Right atrium auricular region (tissue), 2 donors: ENCODE results near the gene TIMP3. TPM values are rescaled to one million over a fixed set of nuclear protein-coding genes. Genes with fewer than 3 reads are reported as not detected.

ENCODE experiments used
- DNase-seq: peaks from one replicate; pipeline ENCODE4 v3.0.0-alpha.2; 2019; ENCODE audit warnings: low spot score
- H3K27ac ChIP-seq, 2 donors: fragments of 200-600 bp; sonication (generic); 1 replicate in 1 of 2; 2 replicates in 1 of 2; pipeline ENCODE4 v1.5.1; 2016 to 2019
- H3K27me3 ChIP-seq, 2 donors: fragments of 200-600 bp; sonication (generic); one replicate each; pipeline versions ENCODE4 v1.5.1 to v1.6.0; 2017 to 2019
- H3K36me3 ChIP-seq: fragments of 200-600 bp; sonication (generic); one replicate; pipeline ENCODE4 v1.5.1; 2016
- H3K4me1 ChIP-seq, 2 donors: fragments of 200-600 bp; sonication (generic); one replicate each; pipeline versions ENCODE4 v1.5.1 to v1.6.0; 2017 to 2019
- H3K4me3 ChIP-seq, 2 donors: fragments of 200-600 bp; sonication (generic); 1 replicate in 1 of 2; 2 replicates in 1 of 2; pipeline ENCODE4 v1.5.1; 2017 to 2019; ENCODE audit warnings: mild to moderate bottlenecking in 1 of 2, moderate library complexity in 1 of 2
- H3K9me3 ChIP-seq, 2 donors: fragments of 200-600 bp; sonication (generic); one replicate each; pipeline ENCODE4 v1.5.1; 2019
- CTCF ChIP-seq, 2 donors: fragments of 200-600 bp; sonication (generic); IDR thresholded peaks; one replicate each; pipeline ENCODE4 v1.5.1; 2019; ENCODE audit warnings: antibody characterized with exemption in 2 of 2
- total RNA-seq, 2 donors: library from RNA; depleted of rRNA; stranded (reverse); fragments of >200 nt; gene quantifications; one replicate each; pipeline ENCODE4 v1.1.0, GENCODE V29; 2016

TIMP3 gene
- total RNA-seq, 2 donors from 2014 or later: 625 to 711 TPM

GRCh38 chr22:32789797-32790620 is 11.5 kb upstream of the TIMP3 start:
- no peak overlapping the region for H3K4me3 ChIP-seq
- DNase-seq: no peak
- H3K4me1 ChIP-seq: peaks cover 0 to 7% of the 10 kb centered on the region in 2 donors
- no peak for TF ChIP-seq CTCF (IDR thresholded peaks at IDR 0.05)
- H3K9me3 ChIP-seq: no peaks in the 10 kb centered on the region
- no peaks in the 10 kb centered on the region for H3K36me3 ChIP-seq
- H3K27me3 ChIP-seq: no peaks in the 10 kb centered on the region
- H3K27ac ChIP-seq: no peak overlapping the region

GRCh38 chr22:32791056-32791455 is 10.4 kb upstream of the TIMP3 start:
- no peaks in the 10 kb centered on the region for H3K27me3 ChIP-seq
- H3K9me3 ChIP-seq: no peaks in the 10 kb centered on the region
- no peaks in the 10 kb centered on the region for H3K36me3 ChIP-seq
- no peak overlapping the region for H3K27ac ChIP-seq
- peaks cover 0 to 7% of the 10 kb centered on the region in 2 donors for H3K4me1 ChIP-seq
- no peak for DNase-seq
- TF ChIP-seq CTCF (IDR thresholded peaks at IDR 0.05): no peak
- no peak overlapping the region for H3K4me3 ChIP-seq

- Histone ChIP-seq H3K27me3 (no peaks in the 10 kb centered on the region), H3K4me3 (no peak overlapping the region), H3K4me1 (peaks cover 0 to 10% of the 10 kb centered on the region in 2 donors), H3K36me3 (no peaks in the 10 kb centered on the region), H3K9me3 (no peaks in the 10 kb centered on the region), H3K27ac (no peak overlapping the region)
- no peak for TF ChIP-seq CTCF (IDR thresholded peaks at IDR 0.05)
- no peak for DNase-seq
These were observed 10.0 kb upstream of the TIMP3 start for GRCh38 chr22:32791485-32791884.

GRCh38 chr22:32793589-32793988 is 7.9 kb upstream of the TIMP3 start:
- DNase-seq: no peak
- no peak for TF ChIP-seq CTCF (IDR thresholded peaks at IDR 0.05)

GRCh38 chr22:32794449-32795213 is 6.9 kb upstream of the TIMP3 start:
- H3K36me3 ChIP-seq: no peaks in the 10 kb centered on the region
- no peak for DNase-seq
- no peak for TF ChIP-seq CTCF (IDR thresholded peaks at IDR 0.05)
- no peaks in the 10 kb centered on the region for H3K9me3 ChIP-seq
- H3K27me3 ChIP-seq: no peaks in the 10 kb centered on the region
- H3K27ac ChIP-seq: no peak overlapping the region
- H3K4me1 ChIP-seq: peaks cover 0 to 15% of the 10 kb centered on the region in 2 donors
- H3K4me3 ChIP-seq: no peak overlapping the region

More at GRCh38 chr22:32793589-32793988, 7.9 kb upstream of the TIMP3 start:
- Histone ChIP-seq H3K27me3 (no peaks in the 10 kb centered on the region), H3K36me3 (no peaks in the 10 kb centered on the region), H3K4me3 (no peak overlapping the region), H3K9me3 (no peaks in the 10 kb centered on the region), H3K27ac (no peak overlapping the region), H3K4me1 (peaks cover 0 to 21% of the 10 kb centered on the region in 2 donors)
